GM18507 (cell line): ENCODE measurements around the gene ETS1.

ENCODE experiments used
- DNase-seq: peaks from one replicate; pipeline ENCODE4 v3.0.0; 2011; ENCODE audit warnings: low read depth; ENCODE audit not compliant: insufficient read length; ENCODE audit errors: extremely low spot score
- FAIRE-seq: peaks from 2 replicates; lab custom pipeline; 2011; peaks lifted over from hg19 to GRCh38; lab: Jason Lieb, UNC

ETS1 gene

DNA sequence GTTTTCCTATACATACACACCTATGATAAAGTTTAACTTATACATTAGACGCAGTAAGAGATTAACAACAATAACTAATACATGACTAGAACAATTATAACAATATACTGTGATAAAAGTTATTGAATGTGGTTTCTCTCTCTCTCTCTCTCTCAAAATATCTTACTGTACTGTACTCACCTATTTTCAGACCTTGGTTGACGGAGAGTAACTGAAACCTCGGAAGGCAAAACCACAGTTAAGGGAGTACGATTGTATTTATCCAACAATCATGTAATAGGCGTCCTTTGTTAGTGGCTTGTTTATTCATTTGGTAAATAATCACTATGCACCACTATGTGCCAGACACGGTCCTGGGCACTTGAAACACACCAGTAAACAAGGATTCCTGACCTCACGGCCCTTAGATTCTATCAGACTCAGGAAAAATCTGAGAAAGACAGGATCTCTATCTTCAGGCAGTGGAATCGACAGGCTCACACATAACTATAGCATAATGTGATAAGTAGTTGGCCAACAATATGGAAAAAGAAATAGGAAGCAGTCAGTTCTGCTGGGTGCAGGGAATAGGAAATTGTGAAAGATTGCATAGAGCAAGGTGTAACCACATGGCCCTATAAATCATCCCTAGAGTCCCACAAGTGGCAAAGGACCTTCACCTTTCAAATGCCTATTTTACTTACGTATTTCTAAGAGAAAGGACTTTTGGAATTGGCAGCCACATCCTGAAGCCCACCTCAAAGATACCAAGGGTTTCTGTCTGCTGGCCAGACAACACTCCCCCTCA is 12.0 kb downstream of the ETS1 start:
- DNase-seq = no peak
- peak; percentile 49 for FAIRE-seq

DNA sequence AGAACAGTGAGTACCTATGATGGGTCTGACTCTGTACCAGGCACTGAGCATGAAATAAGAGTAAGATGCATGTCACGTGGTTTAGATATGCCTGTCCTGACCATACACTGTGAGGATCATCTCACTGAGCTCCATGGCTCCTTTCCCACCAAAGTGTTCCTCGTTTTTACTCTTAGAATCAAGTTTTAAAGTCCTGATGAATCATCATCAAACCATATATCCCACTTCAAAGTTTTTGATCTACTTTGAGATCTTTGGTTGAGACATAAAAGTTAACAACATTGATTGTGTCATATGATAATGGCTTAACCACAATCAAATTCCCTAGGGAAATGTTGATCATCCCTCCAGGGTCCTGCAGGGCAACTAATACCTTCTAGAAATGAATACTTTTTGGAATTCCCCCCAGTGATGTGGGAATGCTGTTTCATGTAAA is 12.8 kb downstream of the ETS1 start:
- FAIRE-seq = peak; percentile 47
- DNase-seq = no peak

DNA sequence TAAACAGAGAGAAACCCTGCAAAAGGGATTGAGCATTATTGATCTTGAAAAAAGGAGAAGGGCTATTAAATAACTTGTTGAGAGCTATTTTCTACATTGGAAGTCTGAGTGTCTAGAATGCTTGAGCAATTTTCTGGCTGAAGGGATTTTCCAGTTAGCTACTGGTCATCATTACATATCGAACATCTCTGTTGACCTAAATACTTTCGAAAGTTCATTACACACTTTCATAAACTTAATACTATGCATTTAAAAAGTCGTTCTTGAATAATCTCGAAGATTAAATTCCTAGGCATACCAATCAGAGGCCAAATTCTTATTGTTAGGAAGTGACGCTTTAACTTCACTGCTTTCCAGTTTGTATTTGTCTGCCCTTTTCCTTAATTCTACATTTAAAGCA is 13.7 kb downstream of the ETS1 start:
- DNase-seq = no peak
- no peak for FAIRE-seq

DNA sequence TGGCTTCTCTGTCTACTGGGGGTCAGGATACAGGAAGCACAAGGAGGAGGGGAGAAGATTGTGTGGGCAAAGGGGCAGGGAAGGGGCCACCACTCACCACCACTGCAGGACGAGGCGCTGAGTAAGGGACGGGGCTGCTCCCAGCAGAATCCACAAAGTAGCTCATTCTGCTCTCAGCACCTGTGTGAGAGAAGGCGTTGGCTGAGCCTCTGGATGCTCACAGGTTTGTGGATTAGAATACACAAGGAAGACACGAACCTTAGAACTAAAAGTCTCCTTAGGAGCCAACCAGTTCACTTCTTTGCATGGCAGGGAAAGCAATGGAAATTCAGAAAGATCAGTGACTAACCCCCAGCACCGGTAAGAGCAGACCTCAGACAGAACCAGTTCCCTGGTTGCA is 14.4 kb downstream of the ETS1 start:
- DNase-seq (no peak), FAIRE-seq (peak; percentile 5)

DNA sequence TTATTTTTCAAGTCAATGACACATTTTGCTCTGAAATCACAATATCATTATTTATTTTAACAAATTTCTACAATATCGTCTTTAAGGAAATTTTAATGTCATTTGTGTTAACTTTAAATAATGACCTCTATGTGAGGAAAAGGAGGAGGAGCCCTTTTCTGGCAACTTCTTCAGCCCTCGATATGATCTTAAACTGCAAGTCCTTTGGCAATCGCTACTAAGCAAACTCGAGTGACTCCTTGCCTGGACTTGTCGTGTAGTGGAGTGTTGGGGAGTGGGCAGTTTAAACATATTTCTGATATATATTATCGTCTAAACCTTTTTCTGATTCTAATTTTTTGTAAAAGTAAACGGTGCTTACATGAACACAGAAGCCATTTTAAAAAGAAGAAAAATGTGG is 16.7 kb downstream of the ETS1 start:
- DNase-seq (no peak), FAIRE-seq (no peak)

DNA sequence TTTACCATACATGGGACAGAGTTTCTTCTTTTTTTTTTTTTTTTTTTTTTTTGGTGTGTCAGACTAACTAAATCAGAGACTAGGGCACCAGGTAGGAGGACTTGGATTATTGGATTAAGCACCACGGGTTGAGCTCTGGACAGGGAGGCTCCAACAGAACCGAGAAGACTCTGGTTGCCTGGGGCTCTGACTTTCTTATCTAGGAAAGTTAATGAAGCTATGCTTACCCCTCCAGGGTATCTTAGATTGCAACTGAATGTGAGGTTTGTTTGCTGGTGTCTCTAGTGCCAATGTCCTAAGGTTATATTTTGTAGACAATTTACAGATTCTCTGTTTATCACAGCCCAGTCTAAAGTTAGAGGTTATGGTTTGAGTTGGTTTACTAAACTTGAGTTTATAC is 18.1 kb downstream of the ETS1 start:
- no peak for FAIRE-seq
- DNase-seq = no peak

DNA sequence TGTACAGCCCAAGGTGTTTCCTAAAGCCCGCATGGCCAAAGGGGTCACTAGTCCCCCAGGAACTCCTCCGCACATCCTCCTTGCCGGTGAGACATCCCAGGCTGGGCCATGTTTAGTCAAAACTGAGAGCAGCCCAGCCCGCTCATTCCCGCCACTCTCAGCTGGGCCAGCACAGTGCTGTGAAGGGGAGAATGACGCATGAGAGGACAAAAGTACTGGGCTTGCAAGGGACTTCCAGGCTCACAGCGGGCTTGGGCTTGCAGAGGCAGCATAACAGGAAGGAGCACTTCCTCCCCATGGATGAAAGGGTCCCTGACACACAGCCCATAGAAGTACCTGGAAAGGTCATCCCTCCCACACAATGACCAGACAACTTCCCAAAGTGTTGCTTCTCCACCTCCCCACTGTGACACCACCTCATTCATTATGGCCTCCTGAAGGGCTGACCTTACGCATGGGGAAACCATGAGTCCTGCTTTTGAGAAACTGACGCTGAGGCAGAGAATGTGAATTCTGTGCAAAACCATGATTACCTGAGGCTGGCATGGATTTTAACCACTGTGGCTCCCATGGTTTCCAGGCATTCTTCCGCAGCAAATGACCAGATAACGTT is 19.1 kb downstream of the ETS1 start:
- no peak for FAIRE-seq

DNA sequence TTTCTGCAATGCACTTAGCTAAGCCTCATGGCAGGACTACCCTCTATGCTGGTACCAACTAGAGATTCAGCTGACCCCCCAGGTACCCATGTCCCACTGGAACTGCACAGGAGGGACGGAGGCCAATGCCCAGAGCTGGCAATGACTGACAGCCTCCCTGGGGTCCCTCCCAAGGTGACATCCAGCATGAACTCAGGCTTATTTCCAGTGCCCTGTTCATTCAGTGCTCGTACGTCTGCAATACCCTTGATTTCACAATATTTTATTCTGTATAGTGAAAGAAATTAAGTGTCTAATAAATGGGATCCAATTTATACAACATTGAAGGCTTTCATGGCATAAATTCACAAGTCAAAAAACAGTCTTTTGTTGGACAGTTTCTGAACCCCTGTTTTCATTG is 20.2 kb downstream of the ETS1 start:
- DNase-seq (no peak), FAIRE-seq (no peak)

More for the DNA sequence above, 19.1 kb downstream of the ETS1 start:
- no peak for DNase-seq

DNA sequence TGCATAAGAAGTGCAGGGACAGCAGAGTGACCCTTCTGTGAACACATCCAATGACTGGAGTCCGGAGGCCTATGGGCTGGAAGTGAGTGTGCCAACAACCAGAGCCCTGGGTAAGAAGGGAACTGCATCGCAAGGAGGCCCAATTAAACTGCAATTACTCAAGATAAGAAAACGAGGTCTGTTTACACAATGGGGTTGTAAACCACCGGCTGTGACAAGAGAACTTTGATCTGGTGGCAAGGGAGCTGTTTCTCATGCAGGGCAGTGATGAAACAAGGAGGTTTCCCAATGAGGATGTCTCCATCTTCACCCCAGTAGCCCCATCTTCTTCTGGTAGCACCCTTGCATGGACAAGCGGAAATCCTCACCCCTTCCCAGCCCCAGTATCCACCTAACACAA is 21.5 kb downstream of the ETS1 start:
- DNase-seq = no peak
- FAIRE-seq = no peak

DNA sequence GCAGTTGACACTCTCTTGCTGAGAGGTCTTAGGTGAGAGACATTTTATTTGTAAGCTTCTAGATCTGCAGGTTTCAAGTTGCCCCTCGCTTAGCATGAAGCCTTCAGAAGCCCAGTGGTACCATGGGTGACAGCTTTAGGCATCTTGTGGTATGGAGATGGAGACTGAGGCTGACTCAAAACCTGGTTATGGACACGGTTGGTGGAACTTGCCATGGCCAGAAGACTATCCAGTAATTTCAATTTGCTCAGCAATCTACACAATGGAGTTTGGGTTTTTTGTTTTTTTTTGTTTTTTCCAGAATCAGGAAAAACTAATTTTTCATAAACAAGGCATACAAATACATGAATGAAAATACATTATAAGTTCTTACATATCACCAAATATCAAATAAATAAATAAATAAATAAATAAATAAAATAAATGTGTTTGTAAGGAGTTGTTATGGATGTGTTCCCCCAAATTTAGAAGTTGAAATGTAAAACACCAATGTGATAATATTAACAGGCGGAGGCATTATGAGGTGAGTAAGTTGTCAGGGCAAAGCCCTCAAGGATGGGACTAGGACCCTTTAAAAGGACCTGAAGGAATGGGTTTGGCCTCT is 22.6 kb downstream of the ETS1 start:
- no peak for DNase-seq
- no peak for FAIRE-seq

DNA sequence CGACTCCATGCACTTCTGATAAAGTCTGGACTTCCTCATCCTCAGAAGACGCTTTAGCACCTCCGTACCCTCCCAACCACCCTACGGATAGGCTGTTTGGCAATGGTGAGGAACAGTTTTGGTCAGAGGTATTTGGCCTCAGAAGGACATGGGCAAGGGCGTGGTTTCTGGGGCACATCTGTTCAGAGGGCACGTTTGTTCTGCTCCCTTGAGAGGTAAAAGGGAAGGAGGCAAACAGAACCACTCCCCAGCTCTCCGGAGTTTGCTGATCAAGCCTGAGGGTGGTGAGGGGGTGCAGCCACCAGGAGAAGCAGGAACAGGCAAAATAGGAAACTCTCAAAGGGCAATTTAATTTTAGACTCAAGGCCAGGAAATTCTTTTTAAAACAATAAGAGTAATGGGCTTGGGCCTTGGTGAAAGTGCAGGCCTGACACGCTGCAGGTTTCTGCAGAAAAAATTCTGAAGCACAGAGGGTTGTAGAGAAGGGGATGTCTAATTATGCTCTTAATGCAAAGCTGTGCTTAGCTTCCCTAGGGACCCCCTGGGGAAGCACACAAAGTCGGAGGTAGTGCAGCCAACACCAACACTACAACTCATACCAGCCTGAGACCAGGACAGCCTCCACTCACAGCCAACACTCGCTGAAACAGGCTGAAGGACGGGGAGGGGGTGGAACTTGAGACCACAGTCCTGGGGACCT is 23.3 kb downstream of the ETS1 start:
- no peak for DNase-seq
- no peak for FAIRE-seq

DNA sequence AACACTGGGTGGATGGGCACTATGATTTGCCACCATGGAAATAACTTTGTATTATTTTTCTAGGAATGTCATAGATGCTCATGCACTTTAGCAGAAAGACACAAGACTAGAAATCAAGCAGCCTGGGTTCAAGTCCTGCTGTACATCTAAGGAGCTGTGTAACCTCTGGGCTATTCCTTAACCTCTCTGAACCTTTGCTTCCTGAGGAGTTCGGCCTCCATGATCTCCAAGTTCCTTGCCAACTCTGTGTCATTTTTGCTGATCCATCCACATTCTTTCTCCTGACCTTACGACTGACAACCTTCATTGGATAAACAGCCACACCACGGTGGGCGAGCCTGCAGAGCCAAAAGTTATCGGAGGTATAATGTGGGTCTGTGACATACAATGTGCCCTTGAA is 24.1 kb downstream of the ETS1 start:
- DNase-seq (no peak), FAIRE-seq (no peak)

DNA sequence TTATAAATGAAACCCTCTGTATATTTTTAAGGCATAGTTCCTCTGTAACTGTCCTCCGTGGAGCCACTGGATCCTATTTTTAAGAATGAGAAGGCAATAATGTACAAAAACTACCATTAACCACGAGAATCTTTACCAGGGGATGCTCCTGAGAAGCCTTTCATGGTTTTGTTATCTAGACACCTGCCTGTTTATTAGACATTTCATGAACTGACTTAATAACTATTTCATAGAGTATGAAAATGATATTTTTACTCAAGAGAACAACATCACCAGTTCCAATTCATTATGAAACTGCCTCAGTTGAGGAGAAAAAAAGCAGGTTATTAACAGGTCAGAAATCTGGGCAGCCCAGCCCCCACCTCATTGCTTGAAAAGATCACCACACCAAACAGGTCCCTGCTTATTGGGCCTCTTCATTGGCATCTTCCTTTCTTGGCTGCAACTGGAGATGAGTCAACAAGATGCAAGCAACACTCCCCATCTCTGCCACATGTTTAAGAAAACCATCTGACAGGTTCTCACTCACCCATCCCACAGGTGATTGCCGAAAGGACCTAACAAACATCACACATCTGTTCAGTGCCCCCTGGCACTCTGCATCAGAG is 27.8 kb downstream of the ETS1 start:
- no peak for DNase-seq
- FAIRE-seq = no peak

DNA sequence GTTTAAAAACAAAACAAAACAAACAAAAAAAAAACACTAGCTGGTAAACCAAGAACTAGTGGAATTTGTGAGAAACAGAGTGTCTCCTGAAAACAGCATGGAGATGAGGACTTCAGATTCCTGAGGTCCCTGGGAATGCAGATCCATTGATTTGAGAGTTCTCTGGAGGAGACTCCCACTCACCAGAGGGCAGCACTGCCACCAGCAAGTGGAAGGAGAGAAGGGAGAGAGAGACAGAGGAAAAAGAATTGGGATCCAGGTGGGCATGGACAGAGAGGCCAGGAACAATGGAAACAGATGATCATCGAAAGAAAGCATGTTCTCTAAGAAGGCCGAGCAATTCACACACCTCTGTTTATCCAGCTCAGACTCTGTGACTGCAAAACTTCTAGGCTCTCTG is 31.8 kb downstream of the ETS1 start:
- DNase-seq (no peak), FAIRE-seq (no peak)

DNA sequence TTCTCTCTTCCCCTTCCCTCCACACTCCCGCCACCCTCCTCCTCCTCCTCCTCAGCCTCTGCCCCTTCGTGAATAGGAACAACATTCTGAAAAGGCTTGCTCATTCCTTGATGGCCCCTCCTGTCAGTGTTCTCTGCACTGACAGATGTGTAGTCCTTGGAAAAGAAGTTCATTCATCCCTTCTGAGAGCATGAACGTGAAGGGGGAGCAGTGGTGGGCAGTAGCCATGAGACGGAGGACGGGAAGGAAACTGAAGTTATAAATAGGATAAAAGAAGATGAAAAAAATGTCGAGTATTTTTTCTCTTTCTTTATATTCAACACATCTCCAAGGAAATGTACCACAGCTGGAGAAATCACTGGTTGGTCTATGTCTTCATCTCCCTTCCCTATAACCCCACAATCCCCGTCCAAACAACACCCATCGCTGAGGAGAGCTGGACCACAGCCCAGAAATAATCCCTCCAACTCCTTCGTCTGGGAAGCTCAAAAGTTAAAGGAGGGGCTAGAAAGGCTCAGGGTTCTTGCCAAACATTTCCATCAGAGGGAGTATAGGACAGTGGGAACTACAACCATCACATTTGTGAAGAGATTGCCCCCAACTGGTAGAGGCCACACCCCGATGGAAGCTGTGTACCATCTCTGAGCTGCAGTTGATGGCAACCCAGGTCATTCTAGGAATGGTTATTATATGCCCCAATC is 33.5 kb downstream of the ETS1 start:
- peak; percentile 62 for FAIRE-seq
- no peak for DNase-seq

DNA sequence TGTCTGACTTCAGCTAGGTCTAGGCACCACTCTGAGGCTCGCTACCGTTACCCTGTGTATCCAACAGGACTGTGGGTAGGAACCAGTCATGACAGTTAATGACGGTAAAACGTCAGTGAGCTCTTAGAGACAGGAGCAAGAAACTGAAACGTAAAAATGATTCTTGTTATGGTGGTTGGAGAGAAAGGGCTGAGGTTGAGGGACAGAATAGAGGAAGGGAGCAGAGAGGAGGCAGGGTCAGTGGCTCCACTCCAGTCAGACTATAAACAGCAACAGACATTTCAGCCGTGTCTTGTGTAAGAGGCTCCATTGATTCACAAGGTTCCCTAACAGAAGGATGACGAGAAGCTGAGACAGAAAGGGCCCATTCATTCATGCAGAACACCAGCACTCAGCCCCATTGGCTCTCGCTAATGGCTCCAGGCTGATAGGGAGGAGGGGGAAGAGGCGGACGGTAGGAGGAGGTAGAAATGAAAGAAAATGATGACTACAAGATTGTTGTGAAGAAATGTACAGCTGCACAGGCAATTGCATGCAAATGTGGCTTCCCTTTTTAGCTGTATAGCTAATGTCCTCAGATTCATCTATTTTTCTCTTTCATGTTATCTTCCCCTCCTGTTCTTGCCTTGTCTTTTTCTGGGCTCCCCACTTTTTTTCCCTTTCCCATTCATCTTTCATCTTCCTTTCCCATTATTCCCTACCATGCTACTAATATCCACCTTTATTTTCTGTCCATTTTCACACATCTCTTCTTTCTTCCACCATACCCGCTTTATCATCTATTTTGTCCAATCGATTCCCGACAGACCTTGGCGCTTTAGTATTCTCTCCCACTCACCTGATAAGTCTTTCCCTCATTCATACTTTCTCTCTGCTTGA is 34.3 kb downstream of the ETS1 start:
- peak; percentile 62 for DNase-seq

DNA sequence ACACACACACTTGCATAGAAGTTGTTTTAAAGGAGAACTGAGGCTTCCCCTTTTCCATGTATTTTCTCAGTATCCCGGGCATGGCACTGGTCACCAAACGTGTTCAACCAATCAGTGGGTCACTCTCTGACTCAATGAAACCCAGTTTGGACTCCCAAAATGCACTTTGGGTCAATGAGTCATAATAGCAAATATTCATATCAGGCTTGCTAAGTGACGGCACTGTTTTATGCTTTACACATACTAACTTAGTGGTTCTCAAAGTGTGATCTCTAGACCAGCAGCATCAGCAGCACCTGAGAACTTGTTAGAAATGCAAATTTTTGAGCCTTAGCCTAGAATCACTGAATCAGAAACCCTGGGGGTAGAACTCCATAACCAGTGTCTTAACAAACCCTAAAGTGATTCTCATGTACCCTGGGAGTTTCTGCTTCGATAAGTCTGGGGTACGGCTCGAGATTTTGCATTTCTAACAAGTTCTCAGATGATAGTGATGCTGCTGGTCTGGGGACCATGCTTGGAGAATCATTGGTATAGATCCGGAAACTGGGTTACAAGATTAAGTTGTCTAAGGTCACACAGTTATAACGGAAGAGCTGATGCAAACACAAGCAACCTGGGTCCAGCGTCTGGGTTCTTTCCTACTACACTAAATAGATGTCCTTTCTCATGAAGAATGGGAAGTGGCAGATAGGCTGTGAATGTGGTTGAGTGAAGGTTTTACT is 35.6 kb downstream of the ETS1 start:
- peak; percentile 33 for DNase-seq
- FAIRE-seq = peak; percentile 99

More for the DNA sequence above, 34.3 kb downstream of the ETS1 start:
- peak; percentile 99 for FAIRE-seq

DNA sequence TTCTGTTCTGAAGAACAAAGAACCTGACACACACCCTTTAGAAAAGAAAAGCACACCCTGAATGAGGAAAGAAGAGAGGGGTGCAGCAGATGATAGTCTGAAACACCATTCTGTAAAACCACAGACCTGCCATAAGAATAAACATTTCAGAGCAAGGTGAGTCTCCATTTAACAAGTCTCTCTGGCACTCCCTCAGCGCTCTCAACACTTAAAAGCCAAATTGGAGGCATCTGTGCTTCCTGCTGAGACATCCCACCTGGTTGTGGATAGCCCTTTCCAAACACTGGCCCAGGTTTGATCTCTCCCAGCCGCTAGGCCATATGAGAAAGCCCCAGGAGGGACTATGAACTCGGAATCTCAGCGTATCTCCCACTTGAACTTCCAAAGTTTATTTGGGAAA is 36.3 kb downstream of the ETS1 start:
- peak; percentile 58 for FAIRE-seq
- no peak for DNase-seq
